GM23338 (cell line): ENCODE results near the gene TMTC2.

ENCODE experiments used
- CREB1 ChIP-seq: fragments of 250-450 bp; sonication (Bioruptor Pico); IDR thresholded peaks from 2 replicates; pipeline ENCODE4 v1.5.0; 2020; ENCODE audit warnings: low read depth, mild to moderate bottlenecking, moderate library complexity
- EZH2 ChIP-seq: fragments of 200-600 bp; sonication (generic); IDR thresholded peaks from one replicate; pipeline ENCODE4 v1.8.0; 2017; ENCODE audit warnings: antibody characterized with exemption, mild to moderate bottlenecking, low read depth; ENCODE audit not compliant: unreplicated experiment
- EZH2phosphoT487 ChIP-seq: fragments of 200-600 bp; sonication (generic); IDR thresholded peaks from one replicate; pipeline ENCODE4 v1.8.1; 2018; ENCODE audit warnings: antibody characterized with exemption; ENCODE audit not compliant: unreplicated experiment
- JUNB ChIP-seq: IDR thresholded peaks from one replicate; pipeline ENCODE4 v1.6.1; 2016; ENCODE audit warnings: antibody characterized with exemption; ENCODE audit not compliant: unreplicated experiment
- NANOG ChIP-seq: IDR thresholded peaks from 2 replicates; pipeline ENCODE4 v1.6.1; 2016; ENCODE audit warnings: antibody characterized with exemption, borderline replicate concordance
- POLR2AphosphoS5 ChIP-seq: IDR thresholded peaks from 2 replicates; pipeline ENCODE4 v1.6.1; 2016; ENCODE audit warnings: antibody characterized with exemption, low read depth
- REST ChIP-seq: IDR thresholded peaks from one replicate; pipeline ENCODE4 v1.6.1; 2018; ENCODE audit warnings: antibody characterized with exemption; ENCODE audit not compliant: unreplicated experiment
- ZNF114 ChIP-seq: fragments of 250-450 bp; sonication (Bioruptor Pico); IDR thresholded peaks from 2 replicates; pipeline ENCODE4 v1.5.0; 2020; ENCODE audit warnings: mild to moderate bottlenecking, moderate library complexity
- TF ChIP-seq, protein P1 (sequence below), 2 experiments: fragments of 200-600 bp in 1 of 2; sonication (generic) in 1 of 2; conservative IDR thresholded peaks; 2 replicates each; pipeline versions ENCODE4 v1.5.1 to v1.6.1; 2016 to 2017; ENCODE audit warnings: antibody characterized with exemption in 2 of 2, low read depth in 2 of 2, mild to moderate bottlenecking in 2 of 2, moderate library complexity in 1 of 2

DNA sequence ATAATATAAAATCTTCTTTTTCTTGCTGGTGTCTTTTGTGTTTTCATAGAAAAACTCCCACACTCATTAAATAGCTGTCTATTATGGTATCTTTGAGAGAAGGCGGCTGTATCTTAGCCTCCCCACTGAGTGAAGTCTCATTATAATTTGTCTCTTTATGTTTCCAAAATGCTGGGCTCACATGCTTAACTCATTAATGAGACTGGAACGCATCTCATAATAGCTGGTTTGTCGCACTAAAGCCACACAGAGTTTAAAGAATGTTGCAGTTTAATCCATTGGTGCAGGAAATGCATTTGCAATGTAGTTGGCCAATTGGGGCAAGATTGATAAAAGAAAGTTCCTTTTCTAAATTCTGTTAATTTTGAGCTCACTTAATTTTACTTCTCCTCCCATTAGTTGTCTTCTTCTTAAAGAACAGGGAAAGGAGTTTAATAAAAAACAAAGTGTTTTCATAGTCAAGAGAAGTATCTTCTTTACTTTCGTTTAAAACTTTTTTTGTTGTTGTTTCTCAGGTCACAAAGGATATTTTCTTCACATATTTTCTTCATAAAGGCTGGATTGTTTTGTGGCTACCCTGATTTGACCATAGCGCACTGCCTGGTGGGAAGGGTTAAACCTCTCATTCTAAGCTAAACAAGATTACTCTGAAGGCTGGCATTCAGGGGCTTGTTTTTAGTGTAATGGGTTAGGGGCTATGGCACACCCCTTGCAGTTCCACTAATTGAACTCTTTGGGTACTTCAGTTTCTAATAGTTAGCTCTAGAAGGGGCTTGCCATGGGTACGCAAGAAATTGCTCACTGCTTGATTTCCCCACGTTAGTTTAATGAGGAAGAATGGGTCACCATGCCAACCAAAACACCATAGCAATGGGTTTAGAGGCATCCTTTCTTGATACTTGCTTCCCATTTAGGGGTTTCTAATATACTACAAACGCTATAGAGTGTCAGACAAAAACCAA is 197.0 kb downstream of the TMTC2 start:
- no peak for TF ChIP-seq EZH2phosphoT487
- TF ChIP-seq, protein P1, sequence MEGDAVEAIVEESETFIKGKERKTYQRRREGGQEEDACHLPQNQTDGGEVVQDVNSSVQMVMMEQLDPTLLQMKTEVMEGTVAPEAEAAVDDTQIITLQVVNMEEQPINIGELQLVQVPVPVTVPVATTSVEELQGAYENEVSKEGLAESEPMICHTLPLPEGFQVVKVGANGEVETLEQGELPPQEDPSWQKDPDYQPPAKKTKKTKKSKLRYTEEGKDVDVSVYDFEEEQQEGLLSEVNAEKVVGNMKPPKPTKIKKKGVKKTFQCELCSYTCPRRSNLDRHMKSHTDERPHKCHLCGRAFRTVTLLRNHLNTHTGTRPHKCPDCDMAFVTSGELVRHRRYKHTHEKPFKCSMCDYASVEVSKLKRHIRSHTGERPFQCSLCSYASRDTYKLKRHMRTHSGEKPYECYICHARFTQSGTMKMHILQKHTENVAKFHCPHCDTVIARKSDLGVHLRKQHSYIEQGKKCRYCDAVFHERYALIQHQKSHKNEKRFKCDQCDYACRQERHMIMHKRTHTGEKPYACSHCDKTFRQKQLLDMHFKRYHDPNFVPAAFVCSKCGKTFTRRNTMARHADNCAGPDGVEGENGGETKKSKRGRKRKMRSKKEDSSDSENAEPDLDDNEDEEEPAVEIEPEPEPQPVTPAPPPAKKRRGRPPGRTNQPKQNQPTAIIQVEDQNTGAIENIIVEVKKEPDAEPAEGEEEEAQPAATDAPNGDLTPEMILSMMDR (conservative IDR thresholded peaks at IDR 0.05; ENCODE audit: low read depth in 2 of 2) = no peak
- no peak for TF ChIP-seq REST
- TF ChIP-seq CREB1 = no peak
- no peak for TF ChIP-seq POLR2AphosphoS5
- no peak for TF ChIP-seq EZH2
- no peak for TF ChIP-seq JUNB
- TF ChIP-seq NANOG = no peak
- no peak for TF ChIP-seq ZNF114
